NCI-H1436 (cell line): ENCODE measurements around the gene DNAJC10.

Source experiments
- DNase-seq: peaks from one replicate; lab custom pipeline; 2025; lab: John Stamatoyannopoulos, UW

The DNAJC10 gene

DNA sequence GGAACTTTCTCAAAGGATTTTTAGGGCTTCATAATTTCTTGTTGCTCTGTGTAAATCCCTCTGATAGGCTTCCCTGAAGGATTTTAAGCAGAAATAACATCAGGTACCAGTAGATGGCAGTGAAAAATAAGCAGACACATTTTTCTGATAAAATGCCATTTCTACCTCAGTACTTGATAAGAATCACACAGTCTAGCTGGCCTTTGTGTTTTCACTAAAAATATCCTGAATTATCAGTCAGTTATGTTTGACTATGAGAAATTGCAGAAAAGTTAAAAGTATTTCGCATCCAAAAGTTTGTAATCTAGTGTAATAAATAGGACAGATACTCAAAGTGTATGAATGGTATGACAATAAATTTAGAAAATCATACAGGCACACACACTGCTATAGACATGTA, 68.7 kb downstream of the DNAJC10 start:
- DNase-seq, result peak; percentile 20

DNA sequence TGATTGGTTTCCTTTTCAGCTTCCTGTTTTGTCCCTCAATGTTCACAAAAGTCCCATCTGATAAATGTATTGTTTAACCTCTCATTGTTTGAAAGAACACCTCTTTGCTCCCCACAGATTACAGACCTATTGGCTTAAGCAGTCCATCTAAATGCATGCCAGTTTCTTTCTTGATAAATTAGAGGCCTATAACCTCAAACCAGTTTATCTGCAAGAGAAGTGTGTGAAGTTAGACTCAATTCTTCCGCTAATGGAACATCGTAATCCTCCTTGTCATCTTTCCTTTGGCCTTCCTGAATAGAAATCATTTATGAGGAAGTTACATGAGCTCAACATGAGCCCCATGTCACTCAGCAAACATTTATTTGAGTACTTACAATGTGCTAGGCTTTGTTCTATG, 76.4 kb downstream of the DNAJC10 start:
- DNase-seq, result no peak

DNA sequence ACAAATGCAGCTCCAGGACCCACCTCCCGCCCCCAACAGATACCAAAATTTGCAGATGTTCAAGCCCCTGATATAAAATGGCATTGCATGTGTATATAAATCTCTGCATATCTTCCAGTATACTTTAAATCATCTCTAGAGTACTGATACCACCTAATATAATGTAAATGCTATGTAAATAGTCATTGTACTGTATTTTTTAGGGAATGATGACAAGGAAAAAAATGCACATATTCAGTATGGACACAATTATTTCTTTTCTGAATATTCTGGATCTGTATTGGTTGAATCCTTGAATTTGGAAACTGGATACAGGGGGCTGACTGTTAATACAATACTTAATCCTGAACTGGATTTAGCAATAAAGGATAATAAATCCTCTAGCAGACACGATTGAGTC, 82.7 kb downstream of the DNAJC10 start:
- DNase-seq, result no peak

DNA sequence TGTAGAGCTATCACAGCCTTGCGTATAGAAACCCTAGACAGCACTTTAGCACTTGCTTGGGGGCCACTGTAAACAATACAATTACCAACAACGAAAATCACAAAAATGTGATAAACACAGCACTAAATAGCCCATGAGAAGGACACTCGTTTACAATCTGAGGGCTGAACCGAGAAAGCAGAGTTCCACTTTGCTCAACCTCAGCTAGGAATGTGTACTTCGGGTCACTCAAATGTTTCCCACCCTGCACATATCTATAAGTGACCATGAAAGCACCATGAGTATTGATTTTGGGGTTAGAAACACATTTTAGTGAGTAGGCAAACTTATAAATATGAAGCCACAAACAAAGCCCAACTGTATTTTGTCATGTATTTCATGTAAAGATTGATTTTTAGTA, 88.1 kb downstream of the DNAJC10 start:
- no peak for DNase-seq

DNA sequence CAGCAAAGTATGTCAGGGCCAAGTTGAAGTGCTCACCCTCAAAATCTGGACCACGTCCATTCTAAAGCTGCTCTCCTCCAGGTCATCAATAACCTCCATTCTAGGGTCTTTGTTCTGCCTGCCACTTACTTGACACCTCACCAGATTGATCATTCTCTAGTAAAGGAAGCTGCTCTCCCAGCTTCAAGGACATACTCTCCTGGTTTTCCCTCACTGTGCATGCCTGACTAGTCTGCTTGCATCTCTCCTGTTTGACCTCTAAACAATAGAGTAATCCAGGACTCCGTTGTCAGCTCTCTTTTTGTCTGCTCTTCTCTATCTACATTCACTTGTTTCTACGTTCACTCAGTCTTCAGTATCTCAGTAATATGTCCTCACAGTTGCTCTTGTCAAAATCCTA, 91.3 kb downstream of the DNAJC10 start:
- no peak for DNase-seq

DNA sequence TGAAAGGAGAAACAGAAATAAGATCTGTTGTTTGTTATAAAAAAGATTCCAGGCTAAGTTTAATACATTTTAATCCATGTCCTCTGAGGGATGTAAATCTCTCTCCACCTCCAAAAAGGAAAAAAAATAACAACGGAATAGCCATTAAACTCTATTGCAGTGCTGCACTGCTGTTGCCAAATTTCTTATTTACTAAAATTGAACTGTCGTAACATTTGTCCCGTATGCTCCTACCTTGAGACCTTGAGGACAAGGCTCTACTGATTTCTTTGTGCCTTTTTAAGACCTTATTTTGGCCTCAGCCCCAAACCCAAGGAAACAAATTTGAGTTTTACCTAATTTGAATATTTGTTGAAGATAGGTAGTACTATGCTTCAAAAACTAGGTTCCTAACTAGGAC, 94.0 kb downstream of the DNAJC10 start:
- no peak for DNase-seq

DNA sequence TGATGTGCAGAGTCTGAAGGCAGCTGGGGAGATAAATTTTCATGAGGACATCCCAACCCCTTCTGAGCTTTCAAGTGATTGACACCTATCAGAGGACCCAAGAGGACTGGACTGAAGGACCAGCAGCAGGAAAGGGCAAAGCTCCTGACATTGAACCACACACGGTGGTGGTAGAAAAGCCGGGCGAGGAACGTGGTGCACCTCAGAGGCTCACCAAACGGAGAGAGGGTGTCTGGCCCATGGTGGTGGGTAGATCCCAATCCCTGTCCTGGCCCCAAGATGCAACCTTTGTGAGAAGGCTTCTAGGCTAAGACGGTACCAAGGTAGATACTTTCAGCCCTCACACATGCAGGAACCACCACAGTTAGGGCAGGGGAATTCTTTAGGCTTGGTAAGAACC, 98.3 kb downstream of the DNAJC10 start:
- no peak for DNase-seq

DNA sequence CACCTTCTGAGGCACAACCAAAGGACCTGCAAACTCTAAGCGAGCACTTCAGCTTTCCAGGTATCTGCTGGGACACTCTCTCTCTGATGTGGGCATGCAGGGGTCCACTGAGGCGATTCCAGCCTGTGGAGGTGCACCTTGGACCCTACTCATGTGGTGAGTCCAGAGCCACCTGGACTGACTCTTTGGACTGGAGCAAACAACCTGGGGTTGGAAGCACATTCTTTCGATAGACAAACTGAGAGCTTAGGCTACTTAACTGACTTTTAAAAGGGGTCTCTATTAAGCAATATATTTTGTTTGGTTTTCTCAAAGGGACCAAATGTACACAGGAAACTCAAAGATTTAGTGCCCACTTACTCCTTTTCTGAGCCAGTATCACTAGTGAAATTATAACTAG, 98.7 kb downstream of the DNAJC10 start:
- no peak for DNase-seq

DNA sequence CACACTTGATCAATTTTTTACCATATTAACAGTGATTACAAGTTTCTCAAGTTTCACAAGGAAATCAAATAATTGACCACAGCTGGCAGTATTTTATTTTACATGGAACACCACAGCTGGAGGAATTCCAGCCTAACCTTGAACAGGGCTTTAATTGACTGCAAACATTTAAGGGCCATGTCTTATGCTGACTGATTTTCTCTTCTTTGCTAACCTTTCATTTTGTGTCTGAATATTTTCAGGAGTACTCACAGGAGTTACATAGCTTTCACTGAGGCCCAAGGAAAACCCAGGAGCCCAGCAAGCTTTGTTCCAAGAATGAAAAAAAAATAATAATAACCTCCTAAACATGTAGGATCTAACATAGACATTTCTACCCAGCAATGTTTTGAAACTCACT, 100.8 kb downstream of the DNAJC10 start:
- no peak for DNase-seq

DNA sequence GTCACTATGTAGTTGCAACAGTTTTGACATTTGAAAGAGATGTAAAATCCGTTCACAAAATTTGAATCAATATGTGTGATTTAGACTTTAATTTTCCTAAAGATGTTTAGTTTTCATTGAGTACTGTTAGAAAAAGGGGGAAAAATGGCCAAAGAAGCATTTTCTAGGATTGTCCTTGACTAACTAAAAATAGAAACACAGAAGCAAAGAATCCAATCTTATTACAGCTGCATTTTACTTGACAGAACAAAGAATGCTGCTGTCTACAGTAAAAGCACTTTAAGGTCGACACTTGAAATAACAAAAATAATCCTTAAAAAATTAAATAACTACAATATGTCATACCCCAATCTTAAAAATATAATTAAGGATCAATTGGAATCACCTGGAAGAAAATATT, 101.5 kb downstream of the DNAJC10 start:
- DNase-seq, result no peak

DNA sequence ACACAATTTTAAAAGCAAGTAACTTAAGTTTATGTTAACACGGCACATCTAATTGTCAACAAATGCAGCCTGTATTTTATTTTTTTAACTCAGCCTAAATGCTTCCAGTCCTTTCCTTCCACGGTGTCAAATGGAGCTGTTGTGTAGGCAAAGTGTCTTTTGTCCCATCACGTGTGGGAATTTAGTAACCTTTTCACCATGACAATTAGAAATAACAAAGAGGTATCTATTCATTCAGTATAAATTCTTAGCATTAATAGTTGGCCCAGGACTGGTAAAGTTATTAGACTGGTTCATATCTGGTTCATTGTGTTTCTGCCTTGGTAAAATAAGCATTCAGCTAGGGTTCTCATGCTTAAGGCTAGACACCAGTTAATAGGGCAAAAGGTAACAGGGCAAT, 102.4 kb downstream of the DNAJC10 start:
- no peak for DNase-seq

DNA sequence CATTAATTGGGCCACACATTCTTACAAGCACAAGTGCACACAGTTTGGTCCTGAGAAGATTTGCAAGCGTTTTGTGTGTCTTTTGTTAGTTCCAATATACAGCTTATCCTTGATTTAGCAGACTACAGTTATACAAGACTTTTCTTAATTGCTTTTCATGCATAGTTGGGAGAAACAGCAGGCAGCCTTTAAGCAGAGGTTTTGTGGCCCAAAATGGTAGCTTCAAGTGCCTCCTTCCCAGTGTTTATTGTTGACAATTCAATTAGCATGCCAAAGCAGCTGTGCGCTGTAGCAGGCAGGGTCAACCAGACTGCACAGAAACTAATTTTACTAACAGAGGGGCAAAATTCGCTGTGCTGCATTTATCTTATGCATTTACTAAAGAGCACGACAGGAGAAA, 102.9 kb downstream of the DNAJC10 start:
- DNase-seq, result no peak

DNA sequence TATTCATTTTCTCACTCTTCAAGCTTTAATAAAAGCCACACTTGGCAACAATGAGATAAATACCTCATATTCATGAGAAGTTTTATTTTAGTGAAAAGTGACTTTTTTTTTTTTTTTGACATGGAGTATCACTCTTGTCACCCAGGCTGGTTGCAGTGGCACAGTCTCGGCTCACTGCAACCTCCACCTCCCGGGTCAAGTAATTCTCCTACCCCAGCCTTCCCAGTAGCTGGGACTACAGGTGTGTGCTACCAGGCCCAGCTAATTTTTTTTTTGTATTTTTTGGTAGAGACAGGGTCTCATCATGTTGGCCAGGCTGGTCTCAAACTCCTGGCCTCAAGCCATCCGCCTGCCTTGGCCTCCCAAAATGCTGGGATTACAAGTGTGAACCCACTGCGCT, 103.4 kb downstream of the DNAJC10 start:
- no peak for DNase-seq

DNA sequence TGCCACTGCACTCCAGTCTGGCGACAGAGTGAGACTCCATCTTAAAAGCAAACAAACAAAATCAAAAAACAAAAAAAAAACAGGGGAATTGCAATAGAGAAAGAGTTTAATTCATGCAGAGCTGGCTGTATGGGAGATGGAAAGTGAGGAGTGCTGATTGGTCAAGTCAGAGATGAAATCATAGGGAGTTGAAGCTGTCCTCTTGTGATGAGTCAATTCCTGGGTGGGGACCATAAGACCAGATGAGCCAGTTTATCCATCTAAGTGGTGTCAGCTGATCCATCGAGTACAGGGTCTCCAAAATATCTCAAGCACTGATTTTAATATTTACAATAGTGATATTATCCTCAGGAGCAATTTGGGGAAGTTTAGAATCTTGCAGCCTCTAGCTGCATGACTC, 105.1 kb downstream of the DNAJC10 start:
- DNase-seq, result no peak

DNA sequence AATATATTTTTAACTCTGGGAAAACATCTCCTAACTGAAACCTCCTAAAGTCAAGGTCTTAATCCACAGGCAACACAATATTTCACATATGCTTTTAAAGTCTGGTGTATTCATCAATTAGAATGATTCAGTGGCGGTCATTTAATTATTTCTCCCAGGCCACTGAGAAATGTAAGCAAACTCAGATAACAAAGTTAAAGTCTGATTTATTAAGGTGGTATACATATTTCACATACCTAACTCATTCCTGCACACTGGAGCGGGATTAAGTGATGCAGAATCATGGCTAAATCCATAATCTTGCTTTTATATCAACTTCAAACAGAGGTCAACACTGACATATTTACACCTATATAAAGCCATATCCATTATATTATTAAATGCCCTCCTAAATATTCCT, 106.7 kb downstream of the DNAJC10 start:
- no peak for DNase-seq

DNA sequence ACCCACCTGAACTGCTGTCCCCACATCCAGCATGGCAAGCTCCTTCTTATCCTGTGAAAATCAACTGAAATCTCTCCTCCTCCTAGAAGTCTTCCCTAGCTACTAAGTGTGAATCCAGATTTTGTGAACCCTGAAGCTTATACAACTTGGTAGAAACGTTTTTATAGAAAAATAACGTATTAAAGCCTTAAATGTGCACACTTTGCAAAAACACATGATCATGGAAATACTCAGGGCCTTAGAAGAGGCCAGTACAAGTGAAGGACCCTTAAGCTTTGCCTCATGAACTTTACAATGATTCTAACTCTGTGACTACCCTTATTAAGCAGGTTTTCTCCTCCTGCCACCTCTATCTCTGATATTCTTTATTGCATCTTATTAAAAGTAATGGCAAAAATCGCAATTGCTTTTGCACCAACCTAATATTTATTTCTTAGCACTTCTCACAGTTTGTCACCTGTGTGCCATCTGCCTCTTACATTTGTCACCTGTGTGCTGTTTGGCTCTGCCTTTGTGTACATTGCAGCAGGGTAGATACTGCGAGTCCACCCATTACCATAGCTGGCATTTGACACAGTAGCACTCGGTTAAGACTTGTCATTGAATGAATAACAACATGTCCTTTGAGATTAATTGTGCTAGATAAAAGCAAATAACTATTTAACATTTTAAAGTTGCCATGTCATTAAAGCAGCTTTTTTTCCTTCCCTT, 108.2 kb downstream of the DNAJC10 start:
- DNase-seq, result no peak

DNA sequence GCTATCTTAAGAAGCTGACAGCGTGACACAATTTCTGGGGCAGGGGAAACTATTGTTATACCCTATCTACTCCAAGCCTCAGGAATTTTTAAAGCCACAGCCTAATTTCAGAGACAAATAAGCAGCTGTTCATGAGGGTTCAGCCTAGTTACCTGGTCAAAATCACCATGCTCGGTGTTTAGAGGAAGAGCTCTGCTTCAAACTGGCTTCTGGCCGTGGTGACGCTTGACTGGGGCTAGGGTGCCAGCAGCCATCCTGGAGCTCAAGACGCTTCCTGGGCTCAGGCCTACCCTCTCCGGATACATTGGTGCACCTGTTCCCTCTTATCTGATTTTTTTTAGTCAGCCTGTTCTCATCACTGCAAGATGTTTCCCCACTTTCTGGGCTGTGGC, 108.7 kb downstream of the DNAJC10 start:
- DNase-seq, result no peak

DNA sequence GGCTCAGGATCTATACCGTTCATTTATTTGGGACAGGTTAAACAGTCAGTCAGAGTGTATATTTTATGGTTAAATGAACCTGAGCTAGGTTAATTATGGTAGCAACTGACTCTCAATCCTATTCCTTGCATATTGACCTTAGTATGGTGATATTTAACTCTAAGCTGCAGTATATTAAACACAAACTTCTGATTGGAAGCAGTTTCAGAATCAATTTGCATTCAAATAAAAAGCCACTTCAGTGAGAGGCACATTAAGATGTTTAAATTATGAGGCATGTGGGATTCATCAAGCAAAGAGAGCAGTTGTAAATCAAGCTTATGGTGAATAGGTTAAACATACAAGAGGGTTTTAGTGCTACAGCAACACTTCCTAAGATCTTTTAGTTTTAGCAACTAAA, 110.0 kb downstream of the DNAJC10 start:
- DNase-seq, result peak; percentile 5

DNA sequence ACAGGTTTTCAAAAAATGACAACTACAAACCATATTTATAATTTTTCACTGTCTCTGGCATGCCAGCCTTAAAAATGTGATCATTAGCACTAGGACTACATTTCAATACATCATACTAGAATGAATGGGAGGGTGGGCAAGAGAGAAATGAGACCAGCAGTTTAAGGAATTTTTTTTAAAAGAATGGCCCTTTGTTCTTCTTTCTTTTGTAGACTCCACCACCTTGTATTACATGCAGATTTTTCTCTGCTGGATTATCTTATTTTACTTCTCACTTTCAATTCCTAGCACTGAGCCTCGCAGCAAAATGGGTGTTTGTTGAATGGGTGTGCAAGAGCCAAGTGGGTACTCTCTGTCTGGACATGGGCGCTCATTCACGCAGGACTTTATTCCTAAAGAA, 110.4 kb downstream of the DNAJC10 start:
- DNase-seq, result no peak

DNA sequence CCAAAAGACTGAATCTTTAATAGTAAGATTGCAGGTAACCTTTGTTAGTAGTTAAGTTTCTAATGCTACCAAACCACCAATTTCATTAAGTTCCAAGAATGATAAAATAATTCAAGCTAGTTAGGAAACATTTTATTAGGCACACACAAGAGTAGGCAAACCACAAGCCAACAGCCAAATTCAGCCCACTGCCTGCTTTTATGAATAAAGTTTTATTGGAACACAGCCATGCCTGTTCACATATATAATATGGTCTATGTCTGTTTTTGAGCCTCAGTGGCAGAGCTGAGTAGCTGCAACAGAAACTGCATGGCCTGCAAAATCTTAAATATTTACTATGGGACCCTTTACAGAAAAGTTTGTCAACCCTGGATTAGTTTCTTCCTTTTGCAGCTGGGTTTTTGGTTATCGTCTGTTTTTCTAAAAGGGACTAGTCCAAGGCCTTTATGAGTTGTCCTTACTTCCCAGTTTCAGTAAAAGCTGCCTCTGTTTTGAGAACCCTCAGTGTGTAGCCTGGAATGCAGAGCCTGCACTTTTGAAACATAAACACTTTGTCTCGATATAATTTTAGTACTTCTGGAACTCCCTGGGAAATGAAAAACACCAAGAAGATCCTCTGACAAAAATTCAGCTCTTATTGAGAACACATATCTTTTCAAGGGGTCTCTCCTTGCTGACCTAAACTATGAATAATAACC, 111.3 kb downstream of the DNAJC10 start:
- no peak for DNase-seq

DNA sequence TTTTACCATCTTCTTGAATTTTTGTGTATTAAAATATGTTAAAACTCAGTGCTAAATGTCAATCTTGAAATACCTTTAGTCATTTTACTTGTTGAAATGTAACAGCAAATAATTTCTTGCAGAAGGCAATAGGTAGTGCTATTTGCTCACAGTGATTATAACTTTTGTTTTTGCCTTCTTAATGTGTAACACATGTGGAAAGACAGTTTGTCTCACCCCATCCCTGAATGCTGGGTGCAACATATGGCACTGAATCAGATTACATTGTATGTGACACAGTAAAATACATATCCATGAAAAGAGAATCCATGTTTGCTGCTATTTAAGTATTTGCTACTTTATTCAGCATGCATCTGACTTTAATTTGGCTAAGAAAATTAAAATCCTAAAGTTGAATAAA, 115.0 kb downstream of the DNAJC10 start:
- DNase-seq, result no peak

DNA sequence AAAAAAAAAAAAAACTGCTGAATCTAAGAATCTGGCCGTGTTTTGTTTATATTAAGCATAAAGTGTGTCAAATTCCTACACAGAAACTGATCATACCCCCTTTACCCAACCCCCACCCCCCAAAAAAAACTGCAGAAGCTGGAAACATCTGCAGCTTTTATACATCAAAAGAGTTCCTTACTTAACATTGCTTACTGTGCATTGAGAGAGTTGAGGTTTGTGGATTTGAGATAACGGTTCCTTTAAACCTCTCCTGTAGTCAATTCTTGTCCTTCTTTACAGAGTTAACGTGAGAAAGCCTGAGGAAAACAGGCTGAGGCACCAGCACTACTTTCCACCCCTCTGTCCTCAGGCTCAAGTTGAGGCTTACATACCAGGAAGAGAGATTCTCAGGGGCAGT, 115.9 kb downstream of the DNAJC10 start:
- no peak for DNase-seq

DNA sequence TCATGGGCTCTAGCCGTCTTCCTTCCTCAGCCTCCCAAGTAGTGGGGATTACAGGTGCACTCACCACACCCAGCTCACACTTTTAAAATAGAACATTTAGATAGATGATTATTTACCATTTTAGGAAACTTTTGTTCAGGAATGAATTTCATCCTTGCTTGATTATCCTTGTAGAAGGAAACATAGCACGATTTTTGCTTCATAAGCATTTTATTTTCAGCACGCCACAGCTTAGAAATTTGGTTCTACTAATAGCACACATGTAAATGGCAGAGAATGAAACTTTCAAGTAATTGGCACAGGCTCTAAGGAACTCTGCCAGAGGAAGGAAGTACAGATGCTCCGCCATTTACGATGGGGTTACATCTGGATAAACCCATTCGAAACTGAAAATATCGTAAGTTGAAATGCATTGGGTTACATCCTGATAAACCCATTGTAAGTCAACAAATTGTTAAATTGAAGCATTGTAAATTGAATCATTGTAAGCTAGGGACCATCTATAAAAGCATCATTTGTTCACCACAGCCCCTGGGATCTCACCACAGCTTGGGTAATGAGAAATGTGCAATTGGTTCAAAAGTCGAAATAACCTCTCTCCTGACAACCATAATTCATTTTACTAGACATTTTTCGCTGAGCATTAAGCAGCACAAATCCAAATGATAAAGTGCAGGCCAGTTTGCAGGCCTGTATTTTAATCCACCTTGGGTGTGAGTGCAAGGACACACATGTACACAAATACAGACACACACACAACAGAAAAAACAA, 117.2 kb downstream of the DNAJC10 start:
- DNase-seq, result no peak
